NCI-H187 (cell line): ENCODE measurements around the gene SPG7.

Experiments used
- DNase-seq, 2 experiments: peaks; one replicate each; lab custom pipeline; 2025; lab: John Stamatoyannopoulos, UW

SPG7 gene

GRCh38 chr16:89600427-89600826, 92.2 kb downstream of the SPG7 start:
- DNase-seq, result no peak

GRCh38 chr16:89600956-89601355, 92.8 kb downstream of the SPG7 start:
- DNase-seq, result no peak

DNA sequence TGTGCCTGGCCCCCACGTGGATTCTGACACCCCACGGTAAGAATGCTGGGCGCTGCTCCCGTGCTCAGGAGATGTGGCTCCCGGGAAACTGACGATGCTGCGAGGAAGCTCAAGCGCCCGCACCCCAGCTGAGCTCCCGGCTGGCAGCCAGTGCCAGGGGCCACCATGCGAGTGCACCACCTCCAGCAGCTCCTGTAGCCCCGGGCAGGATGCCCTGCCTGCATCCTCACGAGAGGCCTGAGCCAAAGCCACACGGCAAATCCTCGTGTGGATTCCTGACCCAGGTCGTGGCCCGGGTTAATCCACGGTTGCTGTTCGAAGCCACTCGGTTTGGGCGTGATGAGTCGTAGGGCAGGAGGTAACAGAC, 93.7 kb downstream of the SPG7 start:
- no peak for DNase-seq

DNA sequence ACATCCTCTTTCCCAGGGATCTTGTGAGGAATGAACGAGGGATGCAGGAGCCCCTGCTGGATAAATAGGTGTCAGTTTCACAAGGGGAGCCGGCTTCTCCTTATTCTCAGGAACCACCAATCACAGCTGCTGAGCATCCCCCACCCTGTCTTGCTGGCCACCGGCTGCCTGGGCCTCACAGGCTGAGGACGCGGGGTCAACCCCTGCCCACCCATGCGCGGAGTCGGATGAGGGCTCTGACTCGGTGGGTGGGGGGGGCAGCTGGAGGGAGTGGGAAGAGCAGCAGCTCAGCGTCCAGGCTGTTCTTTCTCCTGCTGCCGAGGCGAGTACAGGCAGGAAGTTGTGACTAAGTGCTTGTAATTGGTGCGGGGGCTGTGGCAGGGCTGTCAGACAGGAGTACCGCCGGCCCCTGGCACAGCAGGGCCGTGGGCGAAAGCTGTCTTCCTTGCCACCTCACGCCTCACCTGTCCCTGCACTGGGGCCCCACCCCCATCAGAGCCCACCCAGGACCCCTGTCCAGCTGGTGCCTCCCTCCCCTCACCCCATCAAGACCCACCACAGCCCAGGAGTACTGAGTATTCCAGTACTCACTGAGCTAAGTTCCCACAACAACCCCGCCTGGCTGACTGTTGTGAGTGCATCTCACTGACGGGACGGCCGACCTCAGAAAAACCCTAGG, 94.2 kb downstream of the SPG7 start:
- no peak for DNase-seq

DNA sequence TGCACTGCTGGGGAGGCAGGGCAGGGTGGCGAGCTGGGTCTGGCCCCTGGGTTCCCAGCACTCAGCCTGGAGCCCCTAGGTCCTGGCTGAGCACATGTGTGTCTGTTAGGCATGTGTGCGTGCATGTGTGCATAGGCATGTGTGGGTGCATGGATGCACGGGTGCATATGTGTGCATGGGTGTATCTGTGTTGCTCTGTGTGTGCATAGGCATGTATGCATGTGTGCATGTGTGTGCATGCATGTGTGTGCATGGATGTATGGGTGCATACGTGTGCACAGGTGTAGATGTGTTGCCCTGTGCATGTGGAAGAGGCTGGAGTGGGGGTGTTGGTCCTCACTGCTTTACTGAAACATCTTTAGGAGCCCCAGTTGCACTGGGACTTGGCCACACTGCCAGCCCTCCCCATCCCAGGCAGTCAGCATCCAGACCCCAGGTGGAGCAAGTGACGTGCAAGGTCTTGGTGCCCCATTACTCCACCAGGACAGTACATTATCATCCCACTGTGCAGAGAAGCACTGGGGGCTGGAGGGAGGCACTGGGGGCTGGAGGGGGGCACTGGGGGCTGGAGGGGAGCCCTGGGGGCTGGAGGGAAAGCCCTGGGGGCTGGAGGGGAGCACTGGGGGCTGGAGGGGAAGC, 94.9 kb downstream of the SPG7 start:
- DNase-seq, result no peak

GRCh38 chr16:89604764-89605163, 96.6 kb downstream of the SPG7 start:
- no peak for DNase-seq

GRCh38 chr16:89605186-89605970, 97.2 kb downstream of the SPG7 start:
- no peak for DNase-seq

- no peak for DNase-seq
Measured at GRCh38 chr16:89606006-89606405, 97.8 kb downstream of the SPG7 start.
